K562 (cell line): ENCODE measurements around the gene LRMDA. TPM values are rescaled to one million over a fixed set of nuclear protein-coding genes. Genes with fewer than 3 reads are reported as not detected.

ENCODE experiments used
- ATAC-seq: fragments of 200-7000 bp; cut with Tn5 transposase; 3 replicates; pipeline ENCODE4 v1.9.1; 2020; ENCODE audit warnings: moderate library complexity
- BruUV-seq: library from RNA; stranded (reverse); fragments of 400-500 nt; replicated peaks from 2 replicates; lab custom pipeline; 2021; lab: Mats Ljungman, UMichigan
- CTCF ChIA-PET: fragments of 300-600 bp; formaldehyde crosslinking; extraction: SDS; loops from one replicate; lab custom pipeline; 2021; ENCODE audit warnings: low intra/inter-chr PET ratio; lab: Yijun Ruan, JAX
- POLR2A ChIA-PET: fragments of 300-600, 350-650 bp; sonication (Branson Sonifier 250); formaldehyde crosslinking; extraction: SDS; loops from one replicate; lab custom pipeline; 2021; ENCODE audit warnings: antibody characterized with exemption, inconsistent platforms; lab: Yijun Ruan, JAX
- DNase-seq, 4 experiments: peaks; one replicate each; pipeline versions ENCODE4 v3.0.0 to v3.0.0-alpha.2; 2011 to 2018; ENCODE audit warnings: low spot score in 3 of 4, mixed read lengths in 3 of 4; ENCODE audit errors: extremely low read depth in 1 of 4
- FAIRE-seq: peaks from 2 replicates; lab custom pipeline; 2011; peaks lifted over from hg19 to GRCh38; lab: Jason Lieb, UNC
- H2AFZ ChIP-seq: 2 replicates; pipeline ENCODE4 v1.6.0; 2011; ENCODE audit warnings: low read depth, low read length, control low read depth, inconsistent platforms
- H3K27ac ChIP-seq: fragments of 200-600 bp; 3 replicates; pipeline ENCODE4 v1.8.0; 2011; ENCODE audit warnings: low read depth, mild to moderate bottlenecking, control low read depth, inconsistent platforms, low read length, moderate library complexity, mixed read lengths; ENCODE audit errors: extremely low read depth
- H3K27me3 ChIP-seq, 2 experiments: fragments of 300-600 bp in 1 of 2; 2 replicates in 1 of 2; 3 replicates in 1 of 2; pipeline versions ENCODE4 v1.6.0 to v1.8.0; 2011; ENCODE audit warnings: inconsistent platforms in 2 of 2, low read length in 2 of 2, mild to moderate bottlenecking in 1 of 2, mixed read lengths in 1 of 2, moderate library complexity in 1 of 2; ENCODE audit not compliant: control insufficient read depth in 2 of 2, insufficient read depth in 2 of 2
- H3K36me3 ChIP-seq: fragments of 300-600 bp; 3 replicates; pipeline ENCODE4 v1.8.0; 2011; ENCODE audit warnings: mild to moderate bottlenecking, low read length, inconsistent platforms; ENCODE audit not compliant: control insufficient read depth, insufficient read depth
- H3K4me1 ChIP-seq, 2 experiments: fragments of 200-600 bp in 1 of 2; replicated peaks in 1 of 2; 2 replicates in 1 of 2; 3 replicates in 1 of 2; pipeline versions ENCODE4 v1.5.1 to v1.8.0; 2011; ENCODE audit warnings: inconsistent platforms in 2 of 2, low read length in 2 of 2, mild to moderate bottlenecking in 1 of 2, mixed read lengths in 1 of 2, moderate library complexity in 1 of 2; ENCODE audit not compliant: control insufficient read depth in 2 of 2, insufficient read depth in 2 of 2
- H3K4me2 ChIP-seq: 2 replicates; pipeline ENCODE4 v1.6.1; 2011; ENCODE audit warnings: low read length, control low read depth, inconsistent platforms, mixed read lengths; ENCODE audit not compliant: insufficient read depth
- H3K4me3 ChIP-seq: fragments of 200-600 bp; sonication (generic), shearing (Covaris generic); 2 replicates; pipeline ENCODE4 v1.5.1; 2016; ENCODE audit warnings: control low read depth, inconsistent platforms
- H3K79me2 ChIP-seq: fragments of 200-600 bp; 3 replicates; pipeline ENCODE4 v1.8.0; 2011; ENCODE audit warnings: low read length, inconsistent platforms; ENCODE audit not compliant: control insufficient read depth, insufficient read depth
- H3K9ac ChIP-seq, 2 experiments: 2 replicates each; pipeline versions ENCODE4 v1.6.0 to v1.6.1; 2011; ENCODE audit warnings: low read depth in 2 of 2, low read length in 2 of 2, control low read depth in 1 of 2, inconsistent platforms in 1 of 2, mild to moderate bottlenecking in 1 of 2, mixed read lengths in 1 of 2; ENCODE audit not compliant: insufficient read depth in 1 of 2
- H3K9me1 ChIP-seq: one replicate; pipeline ENCODE4 v1.6.0; 2011; ENCODE audit warnings: inconsistent platforms, mild to moderate bottlenecking, low read length, moderate library complexity; ENCODE audit not compliant: control insufficient read depth, insufficient read depth
- H3K9me3 ChIP-seq: replicated peaks from 2 replicates; pipeline ENCODE4 v1.5.1; 2011; ENCODE audit warnings: low read depth, low read length, inconsistent platforms; ENCODE audit not compliant: control insufficient read depth, insufficient read depth
- H4K20me1 ChIP-seq: replicated peaks from 2 replicates; pipeline ENCODE4 v1.6.1; 2011; ENCODE audit warnings: low read length, inconsistent platforms, mixed read lengths; ENCODE audit not compliant: control insufficient read depth, insufficient read depth
- NCOA6 ChIP-seq: fragments of 450-650 bp; IDR thresholded peaks from 2 replicates; pipeline ENCODE4 v1.6.1; 2017; ENCODE audit warnings: mild to moderate bottlenecking
- NR3C1 ChIP-seq: sonication (generic); formaldehyde crosslinking; IDR thresholded peaks from 2 replicates; pipeline ENCODE4 v1.8.1; 2022; ENCODE audit warnings: missing genetic modification reagents
- POLR3G ChIP-seq: IDR thresholded peaks from 2 replicates; pipeline ENCODE4 v1.6.1; 2011; ENCODE audit not compliant: insufficient read length, insufficient replicate concordance; ENCODE audit errors: extremely low read depth
- SIRT6 ChIP-seq: IDR thresholded peaks from one replicate; pipeline ENCODE4 v1.6.1; 2012; ENCODE audit warnings: low read depth, mild to moderate bottlenecking, control low read depth, inconsistent platforms, low read length, moderate library complexity
- ZNF76 ChIP-seq: fragments of 250-450 bp; sonication (Bioruptor Pico); IDR thresholded peaks from 2 replicates; pipeline ENCODE4 v1.4.0; 2020; ENCODE audit warnings: mild to moderate bottlenecking, moderate library complexity, borderline replicate concordance
- WGBS: fragments of 100-300 bp; shearing (Covaris generic); methylation state at CpG from one replicate; pipeline ENCODE4 v1.1.6; 2016; ENCODE audit warnings: low coverage, mixed read lengths; ENCODE audit not compliant: insufficient coverage; ENCODE audit errors: missing lambda C conversion rate; 5-methylcytosine and 5-hydroxymethylcytosine counted together
- in situ Hi-C: fragments of 300-500 bp; cut with MboI; formaldehyde crosslinking; loops from 4 replicates; pipeline ENCODE4 v1.15.0; 2018; ENCODE audit warnings: inconsistent platforms, mixed read lengths
- intact Hi-C: fragments of 100-400 bp; cut with micrococcal nuclease; formaldehyde crosslinking; loops from 2 replicates; pipeline ENCODE4 v1.14.2; 2022
- polyA plus RNA-seq, 8 experiments: library from polyadenylated mRNA; depleted of rRNA in 4 of 8; stranded (reverse) in 5 of 8; unstranded in 3 of 8; fragments of >200 nt; fragmentation: Nextera tagmentation in 2 of 8; fragmentation: Illumina TruSeq in 1 of 8; extraction: Ambion mirVana in 2 of 8; extraction: Trizol in 1 of 8; gene quantifications; 2 replicates each; pipeline versions ENCODE4 v1.2.1 to v1.2.3, GENCODE V29; 2011 to 2014; ENCODE audit warnings: inconsistent platforms in 1 of 8, missing spikeins in 1 of 8
- total RNA-seq, 7 experiments: library from RNA; depleted of rRNA in 6 of 7; stranded (reverse); fragments of >200 nt in 6 of 7; fragmentation: Illumina TruSeq in 2 of 7; extraction: Trizol in 2 of 7; gene quantifications; 2 replicates each; pipeline versions ENCODE4 v1.2.1 to v1.2.3, GENCODE V29; 2011 to 2021; ENCODE audit warnings: low replicate concordance in 1 of 7
- TF ChIP-seq, protein P1 (sequence below): sonication (generic); formaldehyde crosslinking; IDR thresholded peaks from 2 replicates; pipeline ENCODE4 v1.9.0; 2022; ENCODE audit warnings: mild to moderate bottlenecking, missing genetic modification reagents
- TF ChIP-seq, protein P2 (sequence below): fragments of 250-450 bp; sonication (Bioruptor Pico); IDR thresholded peaks from 2 replicates; pipeline ENCODE4 v1.5.1; 2021; ENCODE audit warnings: mild to moderate bottlenecking
- TF ChIP-seq, protein P3 (sequence below), 2 experiments: fragments of 450-650 bp; IDR thresholded peaks; 2 replicates each; pipeline ENCODE4 v1.6.1; 2018; ENCODE audit warnings: mild to moderate bottlenecking in 2 of 2, low read depth in 1 of 2; ENCODE audit not compliant: partially characterized antibody in 2 of 2
- TF ChIP-seq, protein P4 (sequence below): fragments of 450-650 bp; formaldehyde crosslinking; IDR thresholded peaks from 2 replicates; pipeline ENCODE4 v1.4.0; 2020; ENCODE audit warnings: mild to moderate bottlenecking, moderate library complexity
- TF ChIP-seq, protein P5 (sequence below): fragments of 450-650 bp; IDR thresholded peaks from one replicate; pipeline ENCODE4 v1.6.1; 2018; ENCODE audit warnings: mild to moderate bottlenecking, moderate library complexity; ENCODE audit not compliant: partially characterized antibody

Gene LRMDA
- total and polyA plus RNA-seq, 9 of the 15 experiments (the other 6 are each of a cell fraction or from before 2014, with no cell fraction given) = 0.25 TPM; not detected in 8

DNA sequence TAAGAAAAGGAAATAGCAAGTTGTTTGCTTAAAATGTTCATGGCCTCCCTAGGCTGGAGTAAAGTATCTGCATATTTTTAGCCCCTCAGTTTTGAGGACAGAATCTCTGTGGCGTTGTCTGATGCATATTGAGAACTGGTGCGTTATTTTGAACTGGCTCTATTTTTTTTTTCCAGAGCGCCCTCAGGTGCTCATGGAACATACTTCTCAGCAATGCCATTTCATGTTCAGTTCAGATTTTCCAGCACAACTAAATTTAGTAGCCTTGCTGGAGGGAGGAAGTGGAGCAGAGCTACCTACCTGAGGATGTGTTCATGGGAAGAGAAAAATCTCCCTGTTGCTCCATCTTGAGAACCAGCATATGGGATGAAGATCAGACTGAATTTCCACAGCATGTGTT lies 870.5 kb downstream of the LRMDA start:
- H3K27me3 ChIP-seq = no peaks in the 10 kb centered on the region
- intact Hi-C loops = loop anchor here (5.0 kb wide), 1 partner anchor 900 kb away; the partner anchor contains the start of gene ZNF503
- no peaks in the 10 kb centered on the region for H3K4me1 ChIP-seq
- no peak overlapping the region for H3K27ac ChIP-seq
- H4K20me1 ChIP-seq = no peaks in the 10 kb centered on the region
- CTCF ChIA-PET = no interaction called here
- in situ Hi-C loops = no loop called here
- FAIRE-seq (no peak), DNase-seq (no peak), ATAC-seq (no peak)
- H3K9me3 ChIP-seq = no peaks in the 10 kb centered on the region
- POLR2A ChIA-PET = no interaction called here
- no peaks in the 10 kb centered on the region for H3K9me1 ChIP-seq
- 0% methylated on average over 3 of the region's 3 CpGs for WGBS
- no peak overlapping the region for H3K4me3 ChIP-seq
- no peaks in the 10 kb centered on the region for H3K79me2 ChIP-seq
- H3K4me2 ChIP-seq = no peak overlapping the region
- H3K36me3 ChIP-seq = no peaks in the 10 kb centered on the region
- no TSS peak for BruUV-seq
- no peak overlapping the region for H3K9ac ChIP-seq
- no peak overlapping the region for H2AFZ ChIP-seq
- TF ChIP-seq, protein P1, sequence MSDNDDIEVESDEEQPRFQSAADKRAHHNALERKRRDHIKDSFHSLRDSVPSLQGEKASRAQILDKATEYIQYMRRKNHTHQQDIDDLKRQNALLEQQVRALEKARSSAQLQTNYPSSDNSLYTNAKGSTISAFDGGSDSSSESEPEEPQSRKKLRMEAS (CRISPR knock-in tag) = no peak
- TF ChIP-seq NCOA6 = no peak
- TF ChIP-seq, protein P2, sequence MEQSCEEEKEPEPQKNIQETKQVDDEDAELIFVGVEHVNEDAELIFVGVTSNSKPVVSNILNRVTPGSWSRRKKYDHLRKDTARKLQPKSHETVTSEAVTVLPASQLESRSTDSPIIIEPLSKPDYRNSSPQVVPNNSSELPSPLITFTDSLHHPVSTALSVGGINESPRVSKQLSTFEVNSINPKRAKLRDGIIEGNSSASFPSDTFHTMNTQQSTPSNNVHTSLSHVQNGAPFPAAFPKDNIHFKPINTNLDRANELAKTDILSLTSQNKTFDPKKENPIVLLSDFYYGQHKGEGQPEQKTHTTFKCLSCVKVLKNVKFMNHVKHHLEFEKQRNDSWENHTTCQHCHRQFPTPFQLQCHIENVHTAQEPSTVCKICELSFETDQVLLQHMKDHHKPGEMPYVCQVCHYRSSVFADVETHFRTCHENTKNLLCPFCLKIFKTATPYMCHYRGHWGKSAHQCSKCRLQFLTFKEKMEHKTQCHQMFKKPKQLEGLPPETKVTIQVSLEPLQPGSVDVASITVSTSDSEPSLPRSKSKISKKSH = no peak
- TF ChIP-seq, protein P3, sequence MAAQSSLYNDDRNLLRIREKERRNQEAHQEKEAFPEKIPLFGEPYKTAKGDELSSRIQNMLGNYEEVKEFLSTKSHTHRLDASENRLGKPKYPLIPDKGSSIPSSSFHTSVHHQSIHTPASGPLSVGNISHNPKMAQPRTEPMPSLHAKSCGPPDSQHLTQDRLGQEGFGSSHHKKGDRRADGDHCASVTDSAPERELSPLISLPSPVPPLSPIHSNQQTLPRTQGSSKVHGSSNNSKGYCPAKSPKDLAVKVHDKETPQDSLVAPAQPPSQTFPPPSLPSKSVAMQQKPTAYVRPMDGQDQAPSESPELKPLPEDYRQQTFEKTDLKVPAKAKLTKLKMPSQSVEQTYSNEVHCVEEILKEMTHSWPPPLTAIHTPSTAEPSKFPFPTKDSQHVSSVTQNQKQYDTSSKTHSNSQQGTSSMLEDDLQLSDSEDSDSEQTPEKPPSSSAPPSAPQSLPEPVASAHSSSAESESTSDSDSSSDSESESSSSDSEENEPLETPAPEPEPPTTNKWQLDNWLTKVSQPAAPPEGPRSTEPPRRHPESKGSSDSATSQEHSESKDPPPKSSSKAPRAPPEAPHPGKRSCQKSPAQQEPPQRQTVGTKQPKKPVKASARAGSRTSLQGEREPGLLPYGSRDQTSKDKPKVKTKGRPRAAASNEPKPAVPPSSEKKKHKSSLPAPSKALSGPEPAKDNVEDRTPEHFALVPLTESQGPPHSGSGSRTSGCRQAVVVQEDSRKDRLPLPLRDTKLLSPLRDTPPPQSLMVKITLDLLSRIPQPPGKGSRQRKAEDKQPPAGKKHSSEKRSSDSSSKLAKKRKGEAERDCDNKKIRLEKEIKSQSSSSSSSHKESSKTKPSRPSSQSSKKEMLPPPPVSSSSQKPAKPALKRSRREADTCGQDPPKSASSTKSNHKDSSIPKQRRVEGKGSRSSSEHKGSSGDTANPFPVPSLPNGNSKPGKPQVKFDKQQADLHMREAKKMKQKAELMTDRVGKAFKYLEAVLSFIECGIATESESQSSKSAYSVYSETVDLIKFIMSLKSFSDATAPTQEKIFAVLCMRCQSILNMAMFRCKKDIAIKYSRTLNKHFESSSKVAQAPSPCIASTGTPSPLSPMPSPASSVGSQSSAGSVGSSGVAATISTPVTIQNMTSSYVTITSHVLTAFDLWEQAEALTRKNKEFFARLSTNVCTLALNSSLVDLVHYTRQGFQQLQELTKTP (IDR thresholded peaks at IDR 0.05; ENCODE audit: low read depth in 1 of 2, partially characterized antibody in 2 of 2) = no peak
- TF ChIP-seq NR3C1 (CRISPR knock-in tag) = no peak
- TF ChIP-seq, protein P4, sequence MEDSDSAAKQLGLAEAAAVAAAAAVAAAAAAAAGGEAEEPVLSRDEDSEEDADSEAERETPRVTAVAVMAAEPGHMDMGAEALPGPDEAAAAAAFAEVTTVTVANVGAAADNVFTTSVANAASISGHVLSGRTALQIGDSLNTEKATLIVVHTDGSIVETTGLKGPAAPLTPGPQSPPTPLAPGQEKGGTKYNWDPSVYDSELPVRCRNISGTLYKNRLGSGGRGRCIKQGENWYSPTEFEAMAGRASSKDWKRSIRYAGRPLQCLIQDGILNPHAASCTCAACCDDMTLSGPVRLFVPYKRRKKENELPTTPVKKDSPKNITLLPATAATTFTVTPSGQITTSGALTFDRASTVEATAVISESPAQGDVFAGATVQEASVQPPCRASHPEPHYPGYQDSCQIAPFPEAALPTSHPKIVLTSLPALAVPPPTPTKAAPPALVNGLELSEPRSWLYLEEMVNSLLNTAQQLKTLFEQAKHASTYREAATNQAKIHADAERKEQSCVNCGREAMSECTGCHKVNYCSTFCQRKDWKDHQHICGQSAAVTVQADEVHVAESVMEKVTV (CRISPR knock-in tag) = no peak
- no peak for TF ChIP-seq ZNF76 (CRISPR knock-in tag)
- no peak for TF ChIP-seq POLR3G
- TF ChIP-seq SIRT6 = no peak
- TF ChIP-seq, protein P5, sequence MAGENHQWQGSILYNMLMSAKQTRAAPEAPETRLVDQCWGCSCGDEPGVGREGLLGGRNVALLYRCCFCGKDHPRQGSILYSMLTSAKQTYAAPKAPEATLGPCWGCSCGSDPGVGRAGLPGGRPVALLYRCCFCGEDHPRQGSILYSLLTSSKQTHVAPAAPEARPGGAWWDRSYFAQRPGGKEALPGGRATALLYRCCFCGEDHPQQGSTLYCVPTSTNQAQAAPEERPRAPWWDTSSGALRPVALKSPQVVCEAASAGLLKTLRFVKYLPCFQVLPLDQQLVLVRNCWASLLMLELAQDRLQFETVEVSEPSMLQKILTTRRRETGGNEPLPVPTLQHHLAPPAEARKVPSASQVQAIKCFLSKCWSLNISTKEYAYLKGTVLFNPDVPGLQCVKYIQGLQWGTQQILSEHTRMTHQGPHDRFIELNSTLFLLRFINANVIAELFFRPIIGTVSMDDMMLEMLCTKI = no peak
